ENCODE data around the gene PGM1.

PGM1 gene

GRCh38 chr1:63630666-63631065 is 37.5 kb downstream of the PGM1 start:
- DNase-seq (ENCODE audit: extremely low read depth in 1 of 2, low read depth in 1 of 2): no peak

- no peak for DNase-seq (ENCODE audit: extremely low read depth in 1 of 2, low read depth in 1 of 2)
Observed at GRCh38 chr1:63632110-63632509, 38.9 kb downstream of the PGM1 start.

- DNase-seq (ENCODE audit: extremely low read depth in 1 of 2, low read depth in 1 of 2): no peak
Observed at GRCh38 chr1:63633281-63633680, 40.1 kb downstream of the PGM1 start.

- no peak for DNase-seq (ENCODE audit: extremely low read depth in 1 of 2, low read depth in 1 of 2)
Observed at GRCh38 chr1:63634471-63634870, 41.3 kb downstream of the PGM1 start.

- DNase-seq (ENCODE audit: extremely low read depth in 1 of 2, low read depth in 1 of 2): no peak
Observed at GRCh38 chr1:63635681-63636080, 42.5 kb downstream of the PGM1 start.

GRCh38 chr1:63636192-63637105 is 43.2 kb downstream of the PGM1 start:
- no peak for DNase-seq (ENCODE audit: extremely low read depth in 1 of 2, low read depth in 1 of 2)

GRCh38 chr1:63638471-63638870 is 45.3 kb downstream of the PGM1 start:
- no peak for DNase-seq (ENCODE audit: extremely low read depth in 1 of 2, low read depth in 1 of 2)

GRCh38 chr1:63638875-63639274 is 45.7 kb downstream of the PGM1 start:
- no peak for DNase-seq (ENCODE audit: extremely low read depth in 1 of 2, low read depth in 1 of 2)

- DNase-seq (ENCODE audit: extremely low read depth in 1 of 2, low read depth in 1 of 2): no peak
Observed at GRCh38 chr1:63640633-63641567, 47.7 kb downstream of the PGM1 start.

GRCh38 chr1:63641615-63642014 is 48.4 kb downstream of the PGM1 start:
- no peak for DNase-seq (ENCODE audit: extremely low read depth in 1 of 2, low read depth in 1 of 2)

- DNase-seq (ENCODE audit: extremely low read depth in 1 of 2, low read depth in 1 of 2): no peak
Observed at GRCh38 chr1:63642901-63643300, 49.7 kb downstream of the PGM1 start.

GRCh38 chr1:63643517-63643916 is 50.3 kb downstream of the PGM1 start:
- no peak for DNase-seq (ENCODE audit: extremely low read depth in 1 of 2, low read depth in 1 of 2)

GRCh38 chr1:63643926-63644325 is 50.7 kb downstream of the PGM1 start:
- DNase-seq (ENCODE audit: extremely low read depth in 1 of 2, low read depth in 1 of 2): no peak

- DNase-seq (ENCODE audit: extremely low read depth in 1 of 2, low read depth in 1 of 2): no peak
Observed at GRCh38 chr1:63645317-63645716, 52.1 kb downstream of the PGM1 start.

GRCh38 chr1:63648689-63649088 is 55.5 kb downstream of the PGM1 start:
- no peak for DNase-seq (ENCODE audit: extremely low read depth in 1 of 2, low read depth in 1 of 2)

GRCh38 chr1:63651161-63651701 is 58.0 kb downstream of the PGM1 start:
- no peak for DNase-seq (ENCODE audit: extremely low read depth in 1 of 2, low read depth in 1 of 2)

- no peak for DNase-seq (ENCODE audit: extremely low read depth in 1 of 2, low read depth in 1 of 2)
Observed at GRCh38 chr1:63653976-63654375, 60.8 kb downstream of the PGM1 start.

GRCh38 chr1:63659448-63659847 is 66.2 kb downstream of the PGM1 start:
- no peak for DNase-seq (ENCODE audit: extremely low read depth in 1 of 2, low read depth in 1 of 2)

GRCh38 chr1:63662056-63662836 is 69.0 kb downstream of the PGM1 start:
- DNase-seq (ENCODE audit: extremely low read depth in 1 of 2, low read depth in 1 of 2): no peak

GRCh38 chr1:63662841-63663240 is 69.6 kb downstream of the PGM1 start:
- no peak for DNase-seq (ENCODE audit: extremely low read depth in 1 of 2, low read depth in 1 of 2)

- DNase-seq (ENCODE audit: extremely low read depth in 1 of 2, low read depth in 1 of 2): no peak
Observed at GRCh38 chr1:63663301-63663700, 70.1 kb downstream of the PGM1 start.
